ENCODE measurements around the gene FMO5.
"Not testable (repeated sequence)": the region's sequence is repeated elsewhere in the genome, so short reads cannot be mapped to it uniquely, and the experiment has no call there.

Gene FMO5

DNA sequence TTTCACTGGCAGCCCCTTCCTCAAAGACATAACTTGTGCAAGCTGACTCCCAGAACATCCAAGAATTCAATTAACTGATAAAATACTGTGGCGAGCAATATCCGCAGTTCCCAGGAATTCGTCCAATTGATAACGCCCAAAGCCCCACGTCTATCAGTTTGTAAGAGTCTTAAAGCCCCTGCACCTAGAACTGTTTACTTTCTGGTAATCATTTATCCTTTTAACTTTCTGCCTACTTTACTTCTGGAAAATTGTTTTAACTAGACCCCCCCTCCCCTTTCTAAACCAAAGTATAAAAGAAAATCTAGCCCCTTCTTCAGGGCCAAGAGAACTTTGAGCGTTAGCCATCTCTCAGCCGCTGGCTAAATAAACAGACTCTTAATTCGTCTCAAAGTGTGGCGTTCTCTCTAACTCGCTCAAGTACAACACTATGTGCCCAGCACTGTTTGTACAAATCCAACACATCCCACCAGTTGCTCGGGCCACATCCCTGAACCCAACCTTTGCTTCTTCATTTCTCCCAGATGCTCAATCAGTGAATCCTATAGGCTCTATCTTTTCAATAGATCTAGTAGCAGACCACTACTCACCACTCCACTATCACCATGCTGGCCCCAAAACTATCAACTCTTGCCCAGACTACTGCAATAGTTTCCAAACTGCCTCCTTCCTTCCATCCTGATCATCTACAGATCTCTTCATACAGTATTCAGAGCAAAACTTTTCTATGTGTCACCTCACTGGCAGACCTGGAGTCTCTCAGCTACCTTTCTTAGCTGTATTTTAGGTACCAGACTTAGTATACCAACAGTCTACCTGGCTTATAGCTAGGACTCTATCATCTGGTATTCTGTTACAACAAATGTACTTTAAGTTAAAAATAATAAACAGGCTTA lies 14.0 kb upstream of the FMO5 start:
- ATAC-seq (no peak), DNase-seq (no peak)

- ATAC-seq (no peak), DNase-seq (no peak)
These were observed 13.1 kb upstream of the FMO5 start for GRCh38 chr1:147238053-147238902.

GRCh38 chr1:147236959-147237791 lies 12.0 kb upstream of the FMO5 start:
- DNase-seq (no peak), ATAC-seq (no peak)

DNA sequence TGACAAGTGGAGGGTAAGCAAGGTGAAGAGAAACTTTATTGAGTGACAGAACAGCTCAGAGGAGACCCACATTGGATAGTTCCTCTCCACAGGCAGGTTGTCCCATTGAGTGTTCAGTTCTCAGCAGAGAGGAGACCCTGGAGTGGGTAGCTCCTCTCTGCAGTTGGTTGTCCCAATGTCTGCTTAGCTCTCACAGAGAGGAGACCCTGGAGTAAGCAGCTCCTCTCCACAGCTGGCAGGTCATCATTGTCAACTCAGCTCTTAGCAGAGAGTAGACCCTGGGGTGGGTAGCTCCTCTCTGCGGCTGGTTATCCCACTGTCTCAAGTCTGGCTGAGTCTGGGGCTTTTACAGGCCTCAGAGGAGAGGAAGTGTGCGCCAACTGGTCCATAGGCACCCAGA lies 11.3 kb upstream of the FMO5 start:
- ATAC-seq = no peak
- DNase-seq = no peak

DNA sequence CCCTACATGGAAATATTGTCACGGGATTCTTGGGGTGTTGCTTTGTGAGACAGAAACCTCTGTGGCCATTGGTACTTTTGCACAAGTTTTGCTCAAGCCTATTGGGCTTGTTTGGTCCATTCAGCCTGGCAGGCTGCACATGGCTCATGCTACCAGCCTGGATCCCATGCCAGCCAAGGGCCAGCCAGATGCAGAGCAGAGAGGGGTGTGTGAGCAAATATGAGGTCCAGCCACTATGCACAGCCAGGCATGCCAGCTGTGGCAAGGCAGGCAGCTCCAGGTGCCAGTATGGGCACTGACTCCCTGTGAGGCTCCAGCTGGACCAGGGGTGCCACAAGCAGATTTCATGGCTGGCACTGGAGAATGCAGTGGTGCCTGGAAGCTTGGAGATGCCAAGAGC lies 10.7 kb upstream of the FMO5 start:
- ATAC-seq (no peak), DNase-seq (no peak)

DNA sequence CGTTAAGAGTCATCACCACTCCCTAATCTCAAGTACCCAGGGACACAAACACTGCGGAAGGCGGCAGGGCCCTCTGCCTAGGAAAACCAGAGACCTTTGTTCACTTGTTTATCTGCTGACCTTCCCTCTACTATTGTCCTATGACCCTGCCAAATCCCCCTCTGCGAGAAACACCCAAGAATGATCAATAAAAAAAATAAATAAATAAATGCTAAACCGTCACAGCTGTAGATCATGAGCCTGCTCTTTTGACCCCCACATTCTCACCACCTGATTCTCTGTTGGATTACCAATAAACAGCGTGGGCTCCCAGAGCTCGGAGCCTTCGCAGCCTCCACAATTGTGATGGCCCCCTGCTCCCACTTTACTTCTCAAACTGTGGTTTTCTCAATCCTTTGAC lies 8.8 kb upstream of the FMO5 start:
- not testable (repeated sequence) for ATAC-seq

GRCh38 chr1:147231032-147231431 lies 5.9 kb upstream of the FMO5 start:
- DNase-seq, ATAC-seq: not testable (repeated sequence)

More for the DNA sequence above, 8.8 kb upstream of the FMO5 start:
- DNase-seq = not testable (repeated sequence)

DNA sequence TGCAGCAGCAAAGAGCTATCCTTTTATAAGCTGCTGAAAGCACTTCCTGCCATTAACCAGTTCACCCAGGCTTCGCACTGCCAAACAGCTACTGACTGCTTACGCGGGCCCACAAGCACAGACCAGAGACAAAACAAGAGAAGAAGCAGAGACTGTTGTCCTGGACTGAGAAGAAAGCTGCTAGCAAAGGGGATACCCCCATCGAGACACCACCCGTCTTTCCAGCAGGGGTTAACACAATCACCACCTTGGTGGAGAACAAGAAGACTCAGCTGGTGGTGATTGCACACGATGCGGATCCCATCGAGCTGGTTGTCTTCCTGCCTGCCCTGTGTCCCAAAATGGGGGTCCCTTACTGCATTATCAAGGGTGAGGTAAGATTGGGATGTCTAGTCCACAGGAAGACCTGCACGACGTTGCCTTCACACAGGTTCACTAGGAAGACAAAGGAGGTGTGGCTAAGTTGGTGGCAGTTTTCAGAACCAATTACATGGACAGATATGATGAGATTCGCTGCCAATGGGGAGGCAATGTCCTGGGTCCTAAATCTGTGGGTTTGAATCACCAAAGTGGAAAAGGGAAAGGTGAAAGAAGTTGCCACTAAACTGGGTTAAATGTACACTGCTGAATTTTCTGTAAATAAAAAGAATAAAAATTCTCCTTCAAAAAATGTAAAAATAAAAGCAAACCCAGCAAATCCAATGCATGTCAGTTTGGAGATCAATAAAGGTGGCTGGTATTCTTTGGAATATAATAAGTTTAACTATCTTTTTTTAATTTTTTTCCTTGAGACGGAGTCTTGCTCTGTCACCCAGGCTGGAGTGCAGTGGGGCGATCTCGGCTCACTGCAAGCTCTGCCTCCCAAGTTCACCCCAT lies 1.2 kb downstream of the FMO5 start:
- DNase-seq (no peak), ATAC-seq (no peak)

DNA sequence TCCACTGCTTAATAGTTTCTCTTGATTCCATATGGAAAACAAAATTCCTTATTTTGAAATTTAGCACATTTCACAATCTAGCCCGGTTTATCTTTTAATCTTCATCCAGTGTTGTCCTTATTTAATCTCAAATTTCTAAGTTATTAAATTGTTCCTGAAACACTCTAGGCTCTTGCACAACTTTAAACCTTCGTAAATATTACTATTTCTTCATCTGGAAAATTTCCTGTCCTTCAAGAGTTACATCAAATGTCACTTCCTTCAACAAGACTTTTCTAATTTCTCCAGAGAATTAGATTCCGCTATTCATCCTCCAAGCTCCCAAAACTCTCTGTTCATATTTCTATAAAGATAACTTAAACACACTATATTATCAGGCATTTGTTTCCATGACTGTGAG lies 6.5 kb downstream of the FMO5 start:
- ATAC-seq (no peak), DNase-seq (no peak)

- DNase-seq (no peak), ATAC-seq (no peak)
These were observed 8.0 kb downstream of the FMO5 start for GRCh38 chr1:147217141-147217540.

GRCh38 chr1:147216124-147216523 lies 9.0 kb downstream of the FMO5 start:
- no peak for DNase-seq

DNA sequence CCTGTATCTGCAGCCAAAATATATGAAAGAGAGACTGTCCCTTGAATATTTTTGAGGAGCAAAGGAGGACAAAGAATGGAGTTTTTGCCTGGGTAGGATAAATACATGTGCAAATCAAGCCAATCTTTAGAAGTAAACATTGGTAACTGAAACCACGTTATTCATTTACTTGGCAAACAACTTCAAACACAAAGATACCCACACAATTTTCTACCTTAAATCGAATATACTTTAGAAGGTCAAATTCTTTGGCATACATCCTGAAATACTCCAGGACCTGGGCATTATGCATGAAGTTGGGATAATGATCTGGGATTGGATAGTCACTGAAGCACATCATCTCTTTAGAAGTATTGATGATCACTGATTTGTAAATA lies 9.6 kb downstream of the FMO5 start:
- DNase-seq (no peak), ATAC-seq (no peak)

More at GRCh38 chr1:147216124-147216523, 9.0 kb downstream of the FMO5 start:
- no peak for ATAC-seq

DNA sequence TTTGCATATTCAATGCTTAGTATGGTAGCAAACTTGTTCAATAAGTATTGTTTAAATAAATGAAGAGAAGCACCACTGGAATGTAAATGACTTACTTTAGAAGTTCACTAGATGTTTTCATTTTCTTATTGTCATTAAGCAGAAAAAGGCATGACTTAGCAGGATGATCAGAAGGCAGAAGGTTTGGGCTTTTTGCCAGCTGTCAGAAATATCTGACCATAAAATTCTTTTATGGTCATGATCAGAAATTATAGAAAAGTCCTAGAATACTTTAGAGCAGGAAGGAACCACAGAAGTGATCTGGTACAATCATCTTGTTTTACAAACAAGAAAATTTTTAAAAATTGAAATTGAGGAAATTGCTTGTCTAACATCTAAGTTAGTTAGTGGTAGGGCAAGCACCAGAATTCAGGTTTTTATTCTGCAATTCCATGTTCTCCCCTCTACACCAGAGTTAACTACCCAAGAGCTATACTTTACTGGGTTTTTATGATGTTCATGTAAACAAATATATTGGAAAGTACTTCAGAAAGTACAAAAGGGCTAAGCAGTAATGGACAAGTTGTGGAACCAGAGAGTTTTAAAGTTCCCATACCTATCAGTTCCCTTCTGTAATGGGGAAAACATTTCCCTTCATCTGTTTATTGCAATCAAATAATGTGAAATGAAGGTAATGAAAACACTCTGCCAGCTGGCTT lies 10.1 kb downstream of the FMO5 start:
- DNase-seq (no peak), ATAC-seq (no peak)

GRCh38 chr1:147214325-147214724 lies 10.8 kb downstream of the FMO5 start:
- ATAC-seq = no peak
- DNase-seq = no peak

GRCh38 chr1:147213271-147213670 lies 11.9 kb downstream of the FMO5 start:
- no peak for ATAC-seq
- DNase-seq = no peak

- DNase-seq = no peak
- ATAC-seq = no peak
These were observed 13.6 kb downstream of the FMO5 start for GRCh38 chr1:147211577-147211976.

GRCh38 chr1:147210987-147211386 lies 14.2 kb downstream of the FMO5 start:
- no peak for DNase-seq
- no peak for ATAC-seq

- ATAC-seq (no peak), DNase-seq (no peak)
These were observed 15.0 kb downstream of the FMO5 start for GRCh38 chr1:147209825-147210821.

GRCh38 chr1:147208619-147209018 lies 16.5 kb downstream of the FMO5 start:
- no peak for ATAC-seq

More at GRCh38 chr1:147208619-147209018, 16.5 kb downstream of the FMO5 start:
- no peak for DNase-seq

Measured in stimulated activated naive CD8-positive, alpha-beta T cell treated with anti-CD3 and anti-CD28 coated beads, Interleukin-15, Interleukin-2, amounts not matched to agents 100 U/mL and 50 U/mL, for 24 hours (primary cell).